ENCODE results near the gene SCRG1. TPM values are rescaled to one million over a fixed set of nuclear protein-coding genes. Genes with fewer than 3 reads are reported as not detected.

SCRG1 gene
- under 0.01 TPM in 1 of 2 replicates, not detected in the other for total RNA-seq

GRCh38 chr4:173398779-173399415, at the start of gene SCRG1:
Gene SCRG1, minus strand, starts transcription at chr4:173399116. Its CDS starts 7,702 bp downstream, at chr4:173391414.

GRCh38 chr4:173370477-173371291, 28.2 kb downstream of the SCRG1 start, which contains the start of gene SAP30:
Gene SAP30, plus strand, starts transcription at chr4:173370954. Its CDS starts 229 bp downstream, at chr4:173371183.

Other genes with a start within 250 kb of the SCRG1 start
- 34.9 and 39.6 TPM in 2 replicates for gene GALNT7, start 230.3 kb downstream of the SCRG1 start, total RNA-seq
- 74.1 and 130 TPM in 2 replicates for gene HMGB2, start 64.8 kb downstream of the SCRG1 start, total RNA-seq
- gene SAP30, start 28.2 kb downstream of the SCRG1 start, total RNA-seq, result 22.8 and 24.1 TPM in 2 replicates
- gene HAND2, start 131.1 kb upstream of the SCRG1 start, total RNA-seq, result 1.7 TPM in 1 of 2 replicates, not detected in the other

Measured in endothelial cell of coronary artery (primary cell).